ENCODE data around the gene CCDC83.
"Not testable (repeated sequence)": the region's sequence is repeated elsewhere in the genome, so short reads cannot be mapped to it uniquely, and the experiment has no call there.

Gene CCDC83

DNA sequence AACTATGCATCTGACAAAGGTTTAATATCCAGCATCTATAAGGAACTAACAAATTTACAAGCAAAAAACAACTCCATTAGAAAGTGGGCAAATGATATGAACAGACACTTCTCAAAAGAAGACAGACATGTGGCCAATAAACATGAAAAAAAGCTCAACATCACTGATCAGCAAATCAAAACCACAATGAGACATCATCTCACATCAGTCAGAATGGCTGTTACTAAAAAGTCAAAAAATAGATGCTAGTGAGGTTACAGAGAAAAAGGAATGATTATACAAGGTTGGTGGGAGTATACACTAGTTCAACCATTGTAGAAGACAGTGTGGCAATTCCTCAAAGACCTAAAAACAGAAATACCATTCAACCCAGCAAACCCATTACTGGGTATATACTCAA, 14.3 kb upstream of the CCDC83 start:
- DNase-seq = not testable (repeated sequence)

DNA sequence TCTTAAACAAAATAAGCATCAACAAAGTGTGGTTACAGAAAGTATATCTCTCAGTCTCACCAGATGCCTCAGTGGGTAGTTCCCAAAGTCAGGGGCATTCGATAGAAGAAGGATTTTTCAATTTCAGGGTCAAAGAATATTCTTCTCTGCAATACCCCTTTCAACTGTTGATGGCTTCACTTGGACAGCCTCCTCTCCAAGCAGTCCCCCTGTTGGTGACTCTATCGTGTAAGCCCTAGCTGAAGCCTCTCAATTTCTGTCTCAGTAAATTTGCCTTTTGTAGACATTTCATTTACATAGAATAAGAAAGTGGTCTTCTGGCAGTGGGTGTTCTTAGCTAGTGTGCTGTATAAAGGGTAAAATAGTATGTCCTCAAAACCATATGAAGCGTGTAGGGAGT, 11.3 kb upstream of the CCDC83 start:
- DNase-seq = no peak

DNA sequence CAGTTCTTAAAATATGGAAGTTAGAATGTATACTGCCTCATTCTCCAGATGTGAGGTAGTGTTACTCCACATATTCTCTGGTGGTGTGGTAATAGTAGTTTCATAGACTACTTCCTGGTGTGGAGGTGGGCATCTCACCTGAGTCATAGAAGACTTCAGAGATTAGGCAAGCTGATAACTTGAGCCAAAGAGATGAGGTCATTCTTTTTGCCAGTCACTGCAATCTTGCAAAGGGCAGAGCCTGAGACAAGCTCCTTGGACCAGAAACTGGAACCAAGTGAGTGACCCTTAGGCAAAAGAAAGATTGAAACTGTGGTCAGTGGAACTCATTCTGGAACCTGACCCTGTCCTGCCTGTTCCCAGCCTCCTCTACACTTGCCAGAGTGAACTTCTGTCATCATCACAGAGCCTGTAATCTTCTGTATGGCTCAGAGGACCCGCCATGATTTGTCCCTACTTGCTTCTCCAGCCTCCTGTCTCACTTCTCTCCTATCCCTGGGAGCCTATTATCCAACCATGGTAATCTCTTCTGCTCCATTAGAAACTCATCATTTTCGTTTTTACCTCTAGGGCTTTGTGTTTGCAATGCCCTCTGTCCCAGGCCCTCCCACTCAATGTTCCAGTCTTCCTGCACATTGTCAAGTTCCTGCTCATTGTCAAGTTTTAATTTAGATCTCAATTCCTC, 10.6 kb upstream of the CCDC83 start:
- no peak for DNase-seq

DNA sequence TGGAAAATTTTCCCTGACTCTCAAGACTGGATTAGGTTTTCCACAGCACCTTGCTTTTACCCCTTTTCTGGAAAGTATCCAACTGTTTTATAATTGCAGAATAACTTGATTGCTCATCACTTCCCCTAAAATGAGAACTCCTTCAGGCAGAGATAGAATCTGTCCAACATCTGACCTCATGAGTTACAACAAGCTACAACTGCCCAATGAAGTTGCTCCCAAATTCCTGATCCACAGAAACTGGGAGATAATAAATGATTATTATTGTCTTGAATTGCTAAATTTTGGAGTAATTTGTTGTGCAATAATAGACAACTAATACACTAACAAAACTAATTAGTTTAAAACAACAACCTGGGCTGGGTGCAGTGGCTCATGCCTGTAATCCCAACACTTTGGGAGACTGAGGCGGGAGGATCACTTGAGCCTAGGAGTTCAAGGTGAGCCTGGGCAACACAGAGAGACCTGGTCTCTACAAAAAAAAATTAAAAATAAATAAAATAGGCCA, 10.0 kb upstream of the CCDC83 start:
- no peak for DNase-seq

DNA sequence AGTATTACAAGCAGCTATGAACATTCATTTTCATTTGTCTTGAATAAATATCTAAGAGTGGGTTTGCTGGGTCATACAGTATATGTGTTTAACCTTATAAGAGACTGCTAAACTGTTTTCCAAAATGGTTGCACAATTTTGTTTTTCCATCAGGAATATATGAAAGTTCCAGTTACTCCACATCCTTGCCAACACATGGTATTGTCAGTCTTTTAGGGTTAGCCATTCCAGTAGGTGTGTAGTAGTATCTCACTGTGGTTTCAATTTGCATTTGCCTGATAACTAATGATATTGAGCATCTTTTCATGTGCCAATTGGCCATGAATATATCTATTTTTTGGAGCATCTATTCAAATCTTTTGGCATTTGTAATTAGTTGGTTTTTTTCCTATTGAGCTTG, 7.7 kb upstream of the CCDC83 start:
- DNase-seq = no peak

DNA sequence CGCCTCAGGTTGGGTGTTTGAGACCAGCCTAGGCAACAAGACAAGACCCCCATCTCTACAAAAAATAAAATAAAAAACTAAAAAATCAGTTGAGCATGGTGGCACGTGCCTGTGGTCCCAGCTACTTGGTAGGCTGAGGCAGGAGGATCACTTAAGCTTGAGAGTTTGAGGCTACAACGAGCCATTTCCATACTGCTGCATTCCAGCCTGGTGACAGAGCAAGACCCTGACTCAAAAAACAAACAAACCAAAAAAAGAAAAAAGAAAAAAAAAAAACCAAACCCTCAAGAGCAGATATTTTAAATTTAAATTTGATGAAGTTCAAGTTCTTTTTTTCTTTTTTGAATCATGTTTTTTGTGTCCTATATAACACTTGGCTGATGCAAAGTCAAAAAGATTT, 7.2 kb upstream of the CCDC83 start:
- no peak for DNase-seq

DNA sequence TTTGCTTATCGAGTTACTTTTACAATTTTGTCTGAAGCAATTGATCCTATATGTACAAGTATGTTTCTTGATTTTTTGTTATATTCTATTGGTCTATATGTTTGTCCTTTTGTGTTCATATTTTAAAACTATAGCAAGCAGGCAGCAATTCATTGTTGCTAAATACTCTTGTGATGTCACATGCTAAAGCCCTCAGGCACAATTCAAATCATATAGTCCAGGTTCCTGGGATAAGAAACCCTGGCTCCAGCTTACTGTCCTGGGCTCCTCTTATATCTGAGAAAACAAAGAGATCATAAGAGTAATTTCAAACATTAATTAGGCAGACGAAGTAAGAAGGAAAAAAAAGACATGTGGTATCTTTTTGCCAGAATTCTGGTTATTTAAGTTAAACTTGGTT, 6.6 kb upstream of the CCDC83 start:
- DNase-seq = no peak

DNA sequence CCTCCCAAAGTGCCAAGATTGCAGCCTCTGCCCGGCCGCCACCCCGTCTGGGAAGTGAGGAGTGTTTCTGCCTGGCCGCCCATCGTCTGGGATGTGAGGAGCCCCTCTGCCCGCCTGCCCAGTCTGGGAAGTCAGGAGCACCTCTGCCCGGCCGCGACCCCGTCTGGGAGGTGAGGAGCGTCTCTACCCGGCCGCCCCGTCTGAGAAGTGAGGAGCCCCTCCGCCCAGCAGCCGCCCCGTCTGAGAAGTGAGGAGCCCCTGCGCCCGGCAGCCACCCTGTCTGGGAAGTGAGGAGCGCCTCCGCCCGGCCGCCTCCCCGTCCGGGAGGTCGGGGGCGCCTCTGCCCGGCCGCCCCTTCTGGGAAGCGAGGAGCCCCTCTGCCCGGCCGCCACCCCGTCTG, 2.4 kb upstream of the CCDC83 start:
- DNase-seq = not testable (repeated sequence)

DNA sequence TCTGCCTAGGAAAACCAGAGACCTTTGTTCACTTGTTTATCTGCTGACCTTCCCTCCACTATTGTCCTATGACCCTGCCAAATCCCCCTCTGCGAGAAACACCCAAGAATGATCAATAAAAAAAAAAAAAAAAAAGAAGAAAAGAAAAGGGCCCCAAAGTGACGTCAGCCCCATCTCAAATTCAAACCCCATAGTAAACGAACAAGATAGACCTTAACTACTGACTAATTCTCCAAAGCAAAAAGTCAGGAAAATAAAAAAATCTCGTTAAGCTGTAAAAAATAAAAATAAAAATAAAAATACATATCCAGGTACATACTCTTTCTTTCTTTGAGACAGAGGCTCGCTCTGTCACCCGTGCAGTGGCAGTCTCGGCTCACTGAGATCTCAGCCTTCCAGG, 1.6 kb upstream of the CCDC83 start:
- not testable (repeated sequence) for DNase-seq

DNA sequence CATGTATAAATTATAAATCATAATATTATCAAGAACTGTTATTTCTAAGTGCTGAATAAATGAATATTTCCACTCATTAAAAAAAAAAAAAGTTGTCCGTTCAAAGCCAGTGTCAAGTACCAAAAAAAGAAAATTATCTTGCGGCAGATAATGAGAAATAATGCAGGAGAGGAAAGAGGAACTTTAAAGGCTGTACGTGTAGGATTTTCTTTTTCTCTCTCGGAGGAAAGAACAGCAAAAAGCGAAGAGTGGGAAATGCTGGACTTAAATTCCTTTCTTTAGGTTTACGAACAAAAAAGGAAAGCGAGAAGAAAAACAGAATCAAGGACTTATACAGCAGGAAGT, 999 bp upstream of the CCDC83 start:
- DNase-seq = no peak

DNA sequence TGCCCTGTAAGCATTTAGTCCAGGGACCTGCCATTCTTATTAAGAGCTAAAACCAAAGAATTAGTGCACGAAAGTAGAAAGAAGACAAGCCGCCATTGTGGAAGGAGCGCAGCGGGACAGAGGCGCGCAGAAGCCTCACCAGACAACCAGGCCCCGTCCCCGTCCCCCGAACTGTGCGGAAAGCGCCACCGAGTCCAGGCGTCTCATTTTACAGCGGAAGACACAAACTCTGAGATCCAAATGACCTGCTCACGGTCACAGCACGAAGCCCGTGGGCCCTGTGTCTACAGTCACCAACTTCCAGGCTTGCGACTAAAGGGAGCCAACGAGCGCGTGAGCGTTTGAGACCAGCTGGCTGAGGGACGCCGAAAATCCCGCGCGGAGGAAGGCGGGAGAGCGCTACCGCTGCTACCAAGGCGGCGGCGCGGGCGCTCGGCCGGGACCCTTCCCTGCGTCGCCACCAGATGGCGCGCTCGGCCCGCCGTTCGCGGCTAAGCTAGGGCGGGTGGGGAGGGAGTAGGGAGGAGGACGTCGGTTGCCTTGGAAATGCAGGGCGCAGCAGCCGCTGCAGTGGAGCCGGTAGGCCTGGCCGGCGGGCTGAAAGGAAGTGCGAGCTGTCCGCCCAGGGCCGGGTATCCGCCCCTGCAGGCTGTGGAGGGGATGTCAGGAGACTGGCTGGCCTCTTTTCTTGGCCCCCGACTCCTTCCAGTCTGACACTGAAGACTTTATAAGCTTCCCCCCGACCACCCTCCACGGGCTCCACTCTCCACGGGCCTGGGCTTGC, 434 bp upstream of the CCDC83 start:
- DNase-seq = peak; percentile 92 to 95

DNA sequence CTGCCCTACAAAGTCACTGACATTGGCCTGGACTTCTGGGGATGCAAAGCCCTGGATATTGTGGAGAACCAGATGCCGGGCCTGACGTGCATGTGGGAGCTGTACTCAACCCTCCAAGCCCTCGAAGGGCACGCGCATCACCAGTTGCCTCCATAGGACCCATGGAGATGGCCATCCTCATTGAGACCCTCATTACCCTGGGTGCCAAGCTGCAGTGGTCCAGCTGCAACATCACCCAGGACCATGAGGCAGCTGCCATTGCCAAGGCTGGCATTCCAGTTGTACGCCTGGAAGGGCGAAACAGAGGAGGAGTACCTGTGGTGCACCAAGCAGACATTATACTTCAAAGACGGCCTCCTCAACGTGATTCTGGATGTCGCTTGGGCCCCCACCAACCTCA, 1.9 kb downstream of the CCDC83 start:
- no peak for DNase-seq

DNA sequence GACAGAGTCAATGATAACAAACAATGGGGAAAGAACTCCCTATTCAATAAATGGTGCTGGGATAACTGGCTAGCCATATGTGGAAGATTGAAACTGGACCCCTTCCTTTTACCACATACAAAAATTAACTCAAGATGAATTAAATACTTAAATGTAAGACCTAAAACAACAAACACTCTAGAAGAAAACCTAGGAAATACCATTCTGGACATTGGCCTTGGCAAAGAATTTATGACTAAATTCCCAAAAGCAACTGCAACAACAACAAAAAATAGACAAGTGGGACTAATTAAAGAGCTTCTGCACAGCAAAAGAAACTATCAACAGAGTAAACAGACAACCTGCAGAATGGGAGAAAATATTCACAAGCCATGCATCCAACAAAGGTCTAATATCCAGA, 4.4 kb downstream of the CCDC83 start:
- DNase-seq = not testable (repeated sequence)

DNA sequence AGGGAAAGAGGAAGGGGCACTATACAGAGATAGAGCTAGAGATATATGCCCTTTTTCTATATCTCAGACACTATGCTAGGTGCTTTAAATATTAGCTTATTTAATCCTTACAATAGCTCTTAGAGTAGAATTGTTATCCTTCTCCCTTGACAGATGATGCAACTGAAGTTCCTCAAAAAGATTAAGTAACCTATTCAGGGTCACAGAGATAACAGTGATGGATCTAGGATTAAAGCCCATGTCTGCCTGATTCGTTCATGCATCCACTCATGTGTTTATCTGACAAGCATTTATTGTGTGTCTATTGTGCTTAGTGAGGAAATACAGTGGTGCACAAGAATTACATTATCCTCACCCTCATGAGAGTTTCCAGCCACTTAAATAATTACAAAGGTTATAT, 8.7 kb downstream of the CCDC83 start:
- no peak for DNase-seq

DNA sequence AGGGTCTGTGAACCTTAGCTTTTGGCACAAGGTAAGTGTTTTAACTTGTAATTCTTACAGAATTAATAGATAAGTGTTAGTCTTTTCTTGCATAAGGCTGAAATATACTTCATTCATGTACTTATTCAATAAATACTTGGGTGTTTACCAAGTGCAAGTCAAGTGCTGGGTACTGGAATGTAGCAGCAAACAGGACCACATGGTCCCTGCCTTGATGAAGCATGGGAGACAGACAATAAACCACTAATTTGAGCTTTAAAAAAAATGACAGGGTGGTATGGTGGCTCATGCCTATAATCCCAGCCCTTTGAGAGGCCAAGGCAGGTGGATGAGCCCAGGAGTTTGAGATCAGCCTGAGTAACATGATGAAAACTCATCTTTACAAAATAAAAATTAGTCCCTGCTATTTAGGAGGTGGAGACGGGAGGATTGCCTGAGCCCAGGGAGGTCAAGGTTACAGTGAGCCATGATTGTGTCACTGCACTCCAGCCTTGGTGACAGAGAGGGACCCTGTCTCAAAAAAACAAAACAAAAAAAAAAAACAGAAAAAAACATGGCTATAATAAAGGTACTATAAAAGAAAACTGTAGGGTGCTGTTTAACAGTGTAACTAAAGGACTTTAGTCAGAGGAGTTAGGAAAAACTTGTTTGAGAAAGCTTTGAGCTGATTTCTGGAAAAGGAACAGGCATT, 11.1 kb downstream of the CCDC83 start:
- no peak for DNase-seq

DNA sequence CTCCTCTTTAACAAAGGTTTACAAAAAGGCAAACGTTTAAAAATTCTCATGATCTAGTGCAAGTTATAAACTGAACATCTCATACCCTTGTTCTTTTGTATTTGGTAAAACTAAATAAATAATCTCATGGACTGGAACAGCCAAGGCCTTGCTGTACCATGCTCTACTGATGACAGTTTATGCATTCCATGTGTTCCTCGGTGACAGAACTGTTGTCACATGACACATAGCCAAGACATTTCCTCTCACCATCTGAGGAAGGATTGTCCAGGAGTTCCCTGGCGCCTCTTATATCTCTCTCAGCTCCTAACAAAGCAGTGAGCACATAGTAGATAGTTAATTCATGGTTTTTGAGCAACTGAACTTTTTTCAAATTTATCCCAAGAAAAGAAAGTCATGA, 12.6 kb downstream of the CCDC83 start:
- DNase-seq = no peak

DNA sequence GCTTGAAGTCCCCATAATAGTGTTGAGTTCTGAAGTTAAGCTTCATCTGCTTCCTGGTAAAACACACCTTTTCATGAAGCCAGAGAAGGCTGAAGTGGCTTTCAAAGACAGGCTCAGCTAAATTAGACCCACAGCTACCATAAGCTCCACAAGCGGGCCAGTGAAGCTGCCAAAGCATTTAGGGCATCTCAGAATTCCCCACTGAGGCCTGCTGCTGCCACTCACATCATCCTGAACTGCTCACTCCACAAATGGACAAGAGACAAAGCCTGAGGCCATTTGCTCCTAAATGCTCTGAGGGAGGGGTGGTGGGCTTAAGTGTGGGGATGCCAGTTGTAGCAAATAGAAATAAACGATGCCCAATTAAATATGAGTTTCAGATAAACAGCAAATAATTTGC, 14.6 kb downstream of the CCDC83 start:
- no peak for DNase-seq

DNA sequence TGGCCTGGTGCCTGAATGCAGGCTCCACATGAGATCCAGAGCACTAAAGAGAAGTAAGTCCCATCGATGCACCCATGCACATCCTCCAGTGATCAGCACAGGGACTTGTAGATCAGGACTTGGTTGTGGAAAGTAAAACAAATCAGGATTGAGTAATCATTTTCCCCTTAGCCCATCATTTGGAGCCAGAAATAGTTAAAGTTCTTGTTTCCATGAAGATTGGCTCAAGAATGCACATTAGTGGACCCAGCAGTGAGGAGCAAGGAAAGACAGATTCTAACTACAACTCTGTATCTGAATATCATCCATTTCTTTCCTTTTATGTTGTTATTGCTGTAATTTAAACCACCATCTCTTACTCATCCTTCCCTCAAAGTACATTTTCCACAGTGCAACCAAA, 19.1 kb downstream of the CCDC83 start:
- DNase-seq = no peak

DNA sequence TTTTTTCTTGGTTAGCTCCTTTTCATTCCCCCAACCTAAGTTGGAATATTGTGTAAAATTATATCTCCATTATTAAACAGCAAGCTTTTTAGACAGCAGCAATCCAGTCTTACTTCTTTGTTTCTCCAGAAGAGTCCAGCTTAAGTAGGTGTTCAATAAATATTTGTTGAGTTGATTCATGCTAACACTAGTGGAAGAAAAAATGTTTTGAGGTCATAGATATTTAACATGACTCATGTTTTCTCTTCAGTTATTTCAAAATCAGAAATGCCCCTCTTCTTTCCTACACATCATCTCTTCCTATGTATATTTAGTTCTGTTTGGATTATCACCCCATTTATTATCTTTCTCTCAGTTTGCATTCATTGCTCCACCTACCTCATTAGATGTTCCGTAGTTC, 20.3 kb downstream of the CCDC83 start:
- DNase-seq = no peak

DNA sequence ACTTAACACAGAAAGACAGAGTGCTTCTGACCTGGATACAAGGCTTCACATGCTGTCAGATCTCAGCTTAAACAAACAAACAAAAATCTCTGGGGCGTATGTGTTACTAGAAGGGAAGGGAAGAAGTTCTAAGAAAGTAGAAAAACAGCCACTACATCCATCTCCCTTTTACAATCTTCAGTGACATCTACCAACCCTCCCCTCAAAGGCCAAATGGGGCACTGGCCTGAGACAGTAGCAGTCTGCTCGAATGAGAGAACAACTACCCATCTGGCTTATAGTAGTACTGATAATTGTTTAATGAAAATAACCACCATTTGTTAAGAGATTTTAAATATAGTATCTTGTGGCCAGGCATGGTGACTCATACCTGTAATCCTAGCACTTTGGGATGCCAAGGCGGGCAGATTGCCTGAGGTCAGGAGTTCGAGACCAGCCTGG, 29.4 kb downstream of the CCDC83 start:
- DNase-seq = no peak

DNA sequence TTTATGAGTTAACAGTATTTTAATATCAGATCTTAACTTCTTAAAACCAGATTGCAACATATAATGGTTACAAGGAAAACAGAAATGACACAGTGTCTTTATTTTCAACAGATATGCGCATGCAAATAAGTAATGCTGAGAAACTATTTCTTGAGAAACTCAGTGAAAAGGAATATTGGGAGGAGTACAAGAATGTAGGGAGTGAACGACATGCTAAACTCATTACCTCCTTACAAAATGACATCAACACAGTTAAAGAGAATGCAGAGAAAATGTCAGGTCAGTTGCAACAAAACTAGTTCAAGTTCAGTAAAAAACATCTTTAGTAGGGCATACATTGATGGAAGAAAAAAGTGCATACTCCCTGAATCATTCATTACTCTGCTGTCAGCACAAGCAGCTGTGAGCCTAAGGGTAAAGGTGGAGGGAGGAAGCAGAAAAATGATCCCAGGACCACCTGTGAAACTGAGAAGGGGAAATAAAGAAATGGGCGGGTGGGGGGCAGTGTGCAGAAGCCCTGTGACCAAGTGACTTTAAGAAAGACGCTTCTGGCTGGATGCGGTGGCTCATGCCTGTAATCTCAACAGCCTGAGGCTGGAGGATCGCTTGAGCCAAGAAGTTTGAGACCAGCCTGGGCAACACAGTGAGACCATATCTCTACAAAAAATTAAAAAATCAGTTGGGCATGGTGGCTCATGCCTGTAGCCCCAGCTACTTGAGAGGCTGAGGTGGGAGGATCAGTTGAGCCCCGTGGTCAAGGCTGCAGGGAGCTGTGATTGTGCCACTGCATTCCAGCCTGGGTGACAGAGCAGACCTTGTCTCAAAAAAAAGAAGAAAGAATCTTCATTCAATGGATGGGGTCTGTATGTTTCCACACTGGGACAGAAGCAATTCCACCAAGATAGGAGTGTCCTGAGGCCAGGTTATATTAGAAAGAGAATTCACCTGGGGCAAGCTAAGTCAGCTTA, 31.2 kb downstream of the CCDC83 start:
- DNase-seq = no peak

DNA sequence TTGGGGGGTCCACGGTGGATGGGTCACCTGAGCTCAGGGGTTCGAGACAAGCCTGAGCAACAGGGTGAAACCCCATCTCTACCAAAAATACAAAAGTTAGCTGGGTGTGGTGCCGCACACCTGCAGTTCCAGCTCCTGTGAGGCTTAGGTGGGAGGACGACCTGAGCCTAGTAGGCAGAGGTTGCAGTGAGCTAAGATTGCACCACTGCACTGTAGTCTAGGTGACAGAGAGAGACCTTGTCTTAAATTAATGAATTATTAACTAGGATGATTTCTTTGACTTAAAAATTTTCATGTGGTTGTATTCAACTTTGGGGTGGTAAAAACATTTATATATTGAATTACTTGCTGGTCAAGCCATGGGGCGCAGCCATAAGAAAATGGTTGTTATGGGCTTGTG, 33.9 kb downstream of the CCDC83 start:
- no peak for DNase-seq

All from CD4-positive, alpha-beta T cell treated with Interleukin-1 beta for 1 hour (primary cell).